DMS53 treated with DMSO at 0.1 percent for 48 hours (cell line): ENCODE measurements around the gene ZNF593.

Experiments
- DNase-seq: peaks from one replicate; lab custom pipeline; 2025; ENCODE audit not compliant: unreplicated experiment; lab: John Stamatoyannopoulos, UW

ZNF593 gene

GRCh38 chr1:26168410-26169197 lies 1.1 kb upstream of the ZNF593 start, which contains the start of gene C1orf232:
Gene C1orf232, minus strand, starts transcription at chr1:26168963. Its CDS starts 464 bp downstream, at chr1:26168499.
- no peak for DNase-seq

GRCh38 chr1:26169198-26169554 lies 532 bp upstream of the ZNF593 start:
- no peak for DNase-seq

GRCh38 chr1:26170472-26170821 lies 739 bp downstream of the ZNF593 start:
- DNase-seq, result no peak

GRCh38 chr1:26171084-26172072 lies 1.7 kb downstream of the ZNF593 start, which contains the start of gene ZNF593OS:
Gene ZNF593OS, minus strand, starts transcription at chr1:26171832. Its CDS starts 171 bp downstream, at chr1:26171661.
- no peak for DNase-seq

- no peak for DNase-seq
Measured at GRCh38 chr1:26175346-26175745, 5.6 kb downstream of the ZNF593 start.

GRCh38 chr1:26177182-26177684 lies 7.5 kb downstream of the ZNF593 start, which contains the start of gene CNKSR1:
Gene CNKSR1, plus strand, starts transcription at chr1:26177491. Its CDS starts 57 bp downstream, at chr1:26177548.
- peak; percentile 82 for DNase-seq

- DNase-seq, result no peak
Measured at GRCh38 chr1:26180010-26180506, 10.3 kb downstream of the ZNF593 start.

GRCh38 chr1:26181586-26182382 lies 12.1 kb downstream of the ZNF593 start:
- no peak for DNase-seq

GRCh38 chr1:26182383-26182696 lies 12.6 kb downstream of the ZNF593 start:
- DNase-seq, result no peak

- DNase-seq, result no peak
Measured at GRCh38 chr1:26184086-26184485, 14.4 kb downstream of the ZNF593 start.

- no peak for DNase-seq
Measured at GRCh38 chr1:26184883-26185282, 15.2 kb downstream of the ZNF593 start.

- no peak for DNase-seq
Measured at GRCh38 chr1:26187882-26188281, 18.2 kb downstream of the ZNF593 start.

GRCh38 chr1:26188477-26188876 lies 18.8 kb downstream of the ZNF593 start:
- DNase-seq, result no peak

GRCh38 chr1:26189331-26189730 lies 19.6 kb downstream of the ZNF593 start:
- DNase-seq, result no peak

- no peak for DNase-seq
Measured at GRCh38 chr1:26189751-26190275, 20.1 kb downstream of the ZNF593 start.

- peak; percentile 2 for DNase-seq
Measured at GRCh38 chr1:26190373-26190987, 20.8 kb downstream of the ZNF593 start, which contains the start of gene CATSPER4. Gene CATSPER4, plus strand, starts transcription at chr1:26190602. Its CDS starts 26 bp downstream, at chr1:26190628.

GRCh38 chr1:26191739-26192138 lies 22.0 kb downstream of the ZNF593 start:
- no peak for DNase-seq

GRCh38 chr1:26195805-26196204 lies 26.1 kb downstream of the ZNF593 start:
- DNase-seq, result no peak

GRCh38 chr1:26197301-26197700 lies 27.6 kb downstream of the ZNF593 start:
- DNase-seq, result no peak

GRCh38 chr1:26197813-26198212 lies 28.1 kb downstream of the ZNF593 start:
- no peak for DNase-seq
